ENCODE data around the gene GALNT9. TPM values are rescaled to one million over a fixed set of nuclear protein-coding genes. Genes with fewer than 3 reads are reported as not detected.
"Not testable (repeated sequence)": the region's sequence is repeated elsewhere in the genome, so short reads cannot be mapped to it uniquely, and the experiment has no call there.

The GALNT9 gene
- total and polyA plus RNA-seq, 8 donors: 0.15 to 3.1 (median 0.19) TPM; not detected in 5

- peaks cover 0 to 6% (median 2%) of the 10 kb centered on the region in 4 donors for H3K9me3 ChIP-seq
- H3K4me3 ChIP-seq: no peak overlapping the region
- H3K4me1 ChIP-seq: peaks cover 0 to 12% (median 0%) of the 10 kb centered on the region in 4 donors
- TF ChIP-seq POLR2AphosphoS5 (IDR thresholded peaks at IDR 0.05) (no peak), EP300 (IDR thresholded peaks at IDR 0.05) (no peak), POLR2A (IDR thresholded peaks at IDR 0.05) (no peak)
- TF ChIP-seq, protein P1, sequence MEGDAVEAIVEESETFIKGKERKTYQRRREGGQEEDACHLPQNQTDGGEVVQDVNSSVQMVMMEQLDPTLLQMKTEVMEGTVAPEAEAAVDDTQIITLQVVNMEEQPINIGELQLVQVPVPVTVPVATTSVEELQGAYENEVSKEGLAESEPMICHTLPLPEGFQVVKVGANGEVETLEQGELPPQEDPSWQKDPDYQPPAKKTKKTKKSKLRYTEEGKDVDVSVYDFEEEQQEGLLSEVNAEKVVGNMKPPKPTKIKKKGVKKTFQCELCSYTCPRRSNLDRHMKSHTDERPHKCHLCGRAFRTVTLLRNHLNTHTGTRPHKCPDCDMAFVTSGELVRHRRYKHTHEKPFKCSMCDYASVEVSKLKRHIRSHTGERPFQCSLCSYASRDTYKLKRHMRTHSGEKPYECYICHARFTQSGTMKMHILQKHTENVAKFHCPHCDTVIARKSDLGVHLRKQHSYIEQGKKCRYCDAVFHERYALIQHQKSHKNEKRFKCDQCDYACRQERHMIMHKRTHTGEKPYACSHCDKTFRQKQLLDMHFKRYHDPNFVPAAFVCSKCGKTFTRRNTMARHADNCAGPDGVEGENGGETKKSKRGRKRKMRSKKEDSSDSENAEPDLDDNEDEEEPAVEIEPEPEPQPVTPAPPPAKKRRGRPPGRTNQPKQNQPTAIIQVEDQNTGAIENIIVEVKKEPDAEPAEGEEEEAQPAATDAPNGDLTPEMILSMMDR (IDR thresholded peaks at IDR 0.05): no peak
- no peak for DNase-seq
- peaks cover 0 to 23% (median 1%) of the 10 kb centered on the region in 3 donors for H3K27me3 ChIP-seq
- 74 to 89% (median 78%) methylated on average over 34 to 52 of the region's 52 CpGs for WGBS, 5 donors
- intact Hi-C loops (cut with DNase I; ENCODE audit: low total_unique reads): no loop called here
- no peak overlapping the region for H3K27ac ChIP-seq
- H3K36me3 ChIP-seq: no peaks in the 10 kb centered on the region
Measured at GRCh38 chr12:132360906-132361777, 31.8 kb upstream of the GALNT9 start.

GRCh38 chr12:132360410-132360809, 31.0 kb upstream of the GALNT9 start:
- peaks cover 0 to 12% (median 0%) of the 10 kb centered on the region in 4 donors for H3K4me1 ChIP-seq
- H3K27me3 ChIP-seq: peaks cover 0 to 30% (median 0%) of the 10 kb centered on the region in 3 donors
- no peak overlapping the region for H3K27ac ChIP-seq
- 75 to 83% (median 79%) methylated on average over 7 of the region's 7 CpGs for whole genome bisulfite sequencing, 5 donors
- no peaks in the 10 kb centered on the region for H3K36me3 ChIP-seq
- H3K9me3 ChIP-seq: peaks cover 0 to 6% (median 2%) of the 10 kb centered on the region in 4 donors
- TF ChIP-seq EP300 (IDR thresholded peaks at IDR 0.05): no peak
- TF ChIP-seq POLR2AphosphoS5 (IDR thresholded peaks at IDR 0.05): no peak
- intact Hi-C loops (cut with DNase I; ENCODE audit: low total_unique reads): no loop called here
- DNase-seq: no peak
- H3K4me3 ChIP-seq: no peak overlapping the region

DNA sequence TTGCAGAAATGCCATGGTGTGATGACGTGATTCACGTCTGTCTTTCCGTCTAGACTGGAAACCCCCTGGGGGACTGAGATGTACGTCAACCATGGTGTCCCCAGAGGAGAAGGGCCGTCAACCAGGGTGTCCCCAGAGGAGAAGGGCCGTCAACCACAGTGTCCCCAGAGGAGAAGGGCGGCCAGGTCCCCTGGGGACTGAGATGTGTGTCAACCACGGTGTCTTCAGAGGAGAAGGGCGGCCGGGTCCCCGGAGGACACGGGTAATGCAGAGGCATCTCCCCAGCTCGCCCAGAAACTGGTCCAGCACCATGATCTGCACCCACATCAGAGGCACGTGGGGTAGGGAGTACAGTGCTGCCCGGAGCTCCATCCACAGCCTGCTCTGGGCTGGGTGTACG, 30.6 kb upstream of the GALNT9 start:
- WGBS, 5 donors: 81 to 87% (median 85%) methylated on average over 15 to 16 of the region's 16 CpGs

GRCh38 chr12:132359551-132359950, 30.2 kb upstream of the GALNT9 start:
- no peak overlapping the region for H3K4me3 ChIP-seq
- peaks cover 0 to 12% (median 0%) of the 10 kb centered on the region in 4 donors for H3K4me1 ChIP-seq
- H3K9me3 ChIP-seq: peaks cover 0 to 6% (median 2%) of the 10 kb centered on the region in 4 donors
- no peak for DNase-seq
- no peak for TF ChIP-seq EP300 (IDR thresholded peaks at IDR 0.05)
- no peak for TF ChIP-seq POLR2A (IDR thresholded peaks at IDR 0.05)
- TF ChIP-seq, protein P1 (IDR thresholded peaks at IDR 0.05): no peak
- TF ChIP-seq POLR2AphosphoS5 (IDR thresholded peaks at IDR 0.05): no peak
- intact Hi-C loops (cut with DNase I; ENCODE audit: low total_unique reads): no loop called here
- WGBS, 5 donors: 88 to 93% (median 91%) methylated on average over 12 to 14 of the region's 14 CpGs
- no peak overlapping the region for H3K27ac ChIP-seq
- H3K27me3 ChIP-seq: peaks cover 0 to 39% (median 9%) of the 10 kb centered on the region in 3 donors
- no peaks in the 10 kb centered on the region for H3K36me3 ChIP-seq

More for the DNA sequence above, 30.6 kb upstream of the GALNT9 start:
- Histone ChIP-seq H3K27me3 (peaks cover 0 to 35% (median 4%) of the 10 kb centered on the region in 3 donors), H3K9me3 (peaks cover 0 to 6% (median 2%) of the 10 kb centered on the region in 4 donors), H3K27ac (no peak overlapping the region), H3K36me3 (no peaks in the 10 kb centered on the region), H3K4me1 (peaks cover 0 to 12% (median 0%) of the 10 kb centered on the region in 4 donors), H3K4me3 (no peak overlapping the region)
- no peak for DNase-seq
- intact Hi-C loops (cut with DNase I; ENCODE audit: low total_unique reads): no loop called here
- TF ChIP-seq, protein P1 (IDR thresholded peaks at IDR 0.05): no peak
- no peak for TF ChIP-seq EP300 (IDR thresholded peaks at IDR 0.05)

DNA sequence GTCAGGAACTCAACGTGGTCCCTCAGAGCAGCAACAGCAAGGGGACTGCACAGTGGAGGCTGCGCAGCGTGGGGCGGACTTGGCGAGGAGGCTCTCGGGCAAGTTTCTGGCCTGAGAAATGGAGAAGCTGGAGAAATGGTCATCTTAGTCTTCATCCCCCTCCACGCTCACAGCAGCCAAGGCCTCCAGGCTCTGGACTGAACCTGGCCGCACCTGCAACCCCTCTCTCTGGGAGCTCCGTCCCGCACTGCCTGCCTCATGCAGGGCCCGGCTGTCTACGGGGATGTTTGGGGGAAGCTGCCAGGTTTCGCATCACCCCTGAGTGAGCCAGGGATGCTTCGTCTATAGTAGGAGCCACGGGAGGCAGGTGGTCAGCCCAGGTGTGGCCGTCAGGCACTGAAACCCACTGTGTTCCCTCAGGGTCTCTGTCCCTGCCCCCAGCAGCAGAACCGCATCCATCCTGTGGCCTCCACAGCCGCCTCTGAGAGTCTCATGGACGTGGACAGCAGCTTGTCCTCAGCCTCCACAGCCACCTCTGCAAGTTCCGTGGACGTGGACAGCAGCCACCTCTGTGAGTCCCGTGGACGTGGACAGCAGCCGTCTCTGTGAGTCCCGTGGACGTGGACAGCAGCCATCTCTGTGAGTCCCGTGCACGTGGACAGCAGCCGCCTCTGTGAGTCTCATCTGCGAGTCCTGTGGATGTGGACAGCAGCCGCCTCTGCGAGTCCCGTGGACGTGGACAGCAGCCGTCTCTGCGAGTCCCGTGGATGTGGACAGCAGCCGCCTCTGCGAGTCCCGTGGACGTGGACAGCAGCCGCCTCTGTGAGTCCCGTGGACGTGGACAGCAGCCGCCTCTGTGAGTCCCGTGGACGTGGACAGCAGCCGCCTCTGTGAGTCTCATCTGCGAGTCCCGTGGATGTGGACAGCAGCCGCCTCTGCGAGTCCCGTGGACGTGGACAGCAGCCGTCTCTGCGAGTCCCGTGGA, 29.1 kb upstream of the GALNT9 start:
- H3K27ac ChIP-seq; H3K9me3 ChIP-seq; H3K4me3 ChIP-seq; H3K36me3 ChIP-seq; DNase-seq; intact Hi-C loops (cut with DNase I; ENCODE audit: low total_unique reads): not testable (repeated sequence)
- H3K4me1 ChIP-seq: peaks cover 0 to 12% (median 0%) of the 10 kb centered on the region in 4 donors
- H3K27me3 ChIP-seq: peaks cover 0 to 44% (median 17%) of the 10 kb centered on the region in 3 donors
- WGBS, 5 donors: 84 to 91% (median 89%) methylated on average over 18 to 46 of the region's 57 CpGs
